PC-3 (cell line): Measurements from ENCODE around the gene EIF3M. TPM values are rescaled to one million over a fixed set of nuclear protein-coding genes. Genes with fewer than 3 reads are reported as not detected.

Source experiments
- ATAC-seq: fragments of 200-7000 bp; cut with Tn5 transposase; 2 replicates; pipeline ENCODE4 v1.9.1; 2020; ENCODE audit warnings: mild to moderate bottlenecking, moderate library complexity
- BruUV-seq: library from RNA; stranded (reverse); fragments of 400-500 nt; replicated peaks from 2 replicates; lab custom pipeline; 2021; lab: Mats Ljungman, UMichigan
- CTCF ChIA-PET: fragments of 300-600 bp; sonication (Branson Sonifier 250); formaldehyde crosslinking; loops from one replicate; lab custom pipeline; 2022; ENCODE audit warnings: antibody characterized with exemption; lab: Charles Lee
- POLR2A ChIA-PET: fragments of 300-600 bp; sonication (Branson Sonifier 250); formaldehyde crosslinking; loops from one replicate; lab custom pipeline; 2022; ENCODE audit warnings: antibody characterized with exemption; ENCODE audit not compliant: unreplicated experiment; lab: Charles Lee
- DNase-seq: peaks from one replicate; pipeline ENCODE4 v3.0.0-alpha.2; 2015
- H2AFZ ChIP-seq: fragments of 300-600 bp; sonication (generic); 2 replicates; pipeline ENCODE4 v1.6.0; 2016; ENCODE audit warnings: antibody characterized with exemption, low read length
- H3F3A ChIP-seq: fragments of 300-600 bp; sonication (generic); one replicate; pipeline ENCODE4 v1.6.0; 2017; ENCODE audit warnings: antibody characterized with exemption, low read length, control low read depth, mild to moderate bottlenecking; ENCODE audit not compliant: unreplicated experiment
- H3K27ac ChIP-seq: fragments of 300-600 bp; sonication (generic); 2 replicates; pipeline ENCODE4 v1.5.1; 2016; ENCODE audit warnings: mild to moderate bottlenecking, low read length
- H3K27me3 ChIP-seq: fragments of 300-600 bp; sonication (generic); 2 replicates; pipeline ENCODE4 v1.6.1; 2016; ENCODE audit warnings: low read length, mixed read lengths
- H3K36me3 ChIP-seq: fragments of 300-600 bp; sonication (generic); 2 replicates; pipeline ENCODE4 v1.6.1; 2016; ENCODE audit warnings: low read depth, mixed run types, low read length, mixed read lengths
- H3K4me1 ChIP-seq: fragments of 300-600 bp; sonication (generic); 2 replicates; pipeline ENCODE4 v1.5.1; 2016; ENCODE audit warnings: low read length; ENCODE audit not compliant: insufficient read depth
- H3K4me2 ChIP-seq: fragments of 300-600 bp; sonication (generic); 2 replicates; pipeline ENCODE4 v1.6.0; 2016; ENCODE audit warnings: low read length
- H3K4me3 ChIP-seq: fragments of 300-600 bp; sonication (generic); 2 replicates; pipeline ENCODE4 v1.5.1; 2016; ENCODE audit warnings: mild to moderate bottlenecking, low read length, mixed read lengths
- H3K79me2 ChIP-seq: fragments of 300-600 bp; sonication (generic); 2 replicates; pipeline ENCODE4 v1.6.1; 2017; ENCODE audit warnings: low read length, mixed read lengths
- H3K9ac ChIP-seq: fragments of 300-600 bp; sonication (generic); 2 replicates; pipeline ENCODE4 v1.6.0; 2016; ENCODE audit warnings: mild to moderate bottlenecking, low read length
- H3K9me2 ChIP-seq: fragments of 300-600 bp; sonication (generic); replicated peaks from 2 replicates; pipeline ENCODE4 v1.6.1; 2016; ENCODE audit warnings: mixed run types, low read length, mixed read lengths
- H3K9me3 ChIP-seq: fragments of 300-600 bp; sonication (generic); 2 replicates; pipeline ENCODE4 v1.6.1; 2016; ENCODE audit warnings: low read length, mixed read lengths
- H4K20me1 ChIP-seq: fragments of 300-600 bp; sonication (generic); 2 replicates; pipeline ENCODE4 v1.6.1; 2016; ENCODE audit warnings: low read length, mixed read lengths
- CTCF ChIP-seq: fragments of 300-600 bp; sonication (generic); conservative IDR thresholded peaks from 2 replicates; pipeline ENCODE4 v1.5.1; 2017; ENCODE audit warnings: antibody characterized with exemption, low read depth, mild to moderate bottlenecking, low read length
- EZH2 ChIP-seq: fragments of 300-600 bp; sonication (generic); IDR thresholded peaks from one replicate; pipeline ENCODE4 v1.6.1; 2017; ENCODE audit warnings: antibody characterized with exemption, mild to moderate bottlenecking, low read length; ENCODE audit not compliant: unreplicated experiment
- EZH2phosphoT487 ChIP-seq: fragments of 300-600 bp; sonication (generic); IDR thresholded peaks from 2 replicates; pipeline ENCODE4 v1.6.1; 2018; ENCODE audit warnings: mild to moderate bottlenecking, antibody characterized with exemption, low read length, borderline replicate concordance
- intact Hi-C: fragments of 100-400 bp; cut with micrococcal nuclease; formaldehyde crosslinking; loops from 2 replicates; pipeline ENCODE4 v1.9.0; 2023
- total RNA-seq: library from RNA; depleted of rRNA; stranded (reverse); fragments of >200 nt; gene quantifications from 2 replicates; pipeline ENCODE4 v1.2.3, GENCODE V29; 2014

EIF3M gene
- total RNA-seq, 1 experiment from 2014 or later = 369 TPM

GRCh38 chr11:32563600-32563959 lies 20.1 kb upstream of the EIF3M start:
- H3F3A ChIP-seq = no peaks in the 10 kb centered on the region
- no peaks in the 10 kb centered on the region for H4K20me1 ChIP-seq
- H3K9ac ChIP-seq = no peak overlapping the region
- H3K9me3 ChIP-seq = no peaks in the 10 kb centered on the region
- no peak overlapping the region for H2AFZ ChIP-seq
- no peak for ATAC-seq
- no peaks in the 10 kb centered on the region for H3K9me2 ChIP-seq
- H3K36me3 ChIP-seq = no peaks in the 10 kb centered on the region
- H3K4me1 ChIP-seq = no peaks in the 10 kb centered on the region
- H3K27ac ChIP-seq = no peak overlapping the region
- H3K4me3 ChIP-seq = no peak overlapping the region
- H3K79me2 ChIP-seq = no peaks in the 10 kb centered on the region
- no peak overlapping the region for H3K4me2 ChIP-seq
- no peaks in the 10 kb centered on the region for H3K27me3 ChIP-seq
- TF ChIP-seq EZH2phosphoT487 = no peak
- no peak for TF ChIP-seq EZH2
- TF ChIP-seq CTCF = no peak
- DNase-seq = no peak
- BruUV-seq = no TSS peak
- intact Hi-C loops = no loop called here
- CTCF ChIA-PET = no interaction called here
- POLR2A ChIA-PET = no interaction called here

- Histone ChIP-seq H2AFZ (no peak overlapping the region), H3K79me2 (no peaks in the 10 kb centered on the region), H3K4me3 (no peak overlapping the region), H3K27ac (no peak overlapping the region), H3K9me3 (no peaks in the 10 kb centered on the region), H3K36me3 (no peaks in the 10 kb centered on the region), H3F3A (no peaks in the 10 kb centered on the region), H4K20me1 (no peaks in the 10 kb centered on the region), H3K27me3 (no peaks in the 10 kb centered on the region), H3K9me2 (no peaks in the 10 kb centered on the region), H3K9ac (no peak overlapping the region), H3K4me2 (no peak overlapping the region), H3K4me1 (no peaks in the 10 kb centered on the region)
- DNase-seq (no peak), ATAC-seq (no peak)
- POLR2A ChIA-PET = no interaction called here
- CTCF ChIA-PET = no interaction called here
- no TSS peak for BruUV-seq
- intact Hi-C loops = no loop called here
- TF ChIP-seq EZH2 (no peak), CTCF (no peak), EZH2phosphoT487 (no peak)
Measured at GRCh38 chr11:32566517-32566916, 17.1 kb upstream of the EIF3M start.

GRCh38 chr11:32567154-32567553 lies 16.5 kb upstream of the EIF3M start:
- H3K79me2 ChIP-seq = no peaks in the 10 kb centered on the region
- TF ChIP-seq EZH2phosphoT487 = no peak
- BruUV-seq = no TSS peak
- no peaks in the 10 kb centered on the region for H3F3A ChIP-seq
- H2AFZ ChIP-seq = no peak overlapping the region
- H3K9me3 ChIP-seq = no peaks in the 10 kb centered on the region
- intact Hi-C loops = no loop called here
- ChIA-PET POLR2A (no interaction called here), CTCF (no interaction called here)
- no peak overlapping the region for H3K9ac ChIP-seq
- no peaks in the 10 kb centered on the region for H3K27me3 ChIP-seq
- H3K4me3 ChIP-seq = no peak overlapping the region
- no peak overlapping the region for H3K27ac ChIP-seq
- no peaks in the 10 kb centered on the region for H3K9me2 ChIP-seq
- no peaks in the 10 kb centered on the region for H4K20me1 ChIP-seq
- no peaks in the 10 kb centered on the region for H3K4me1 ChIP-seq
- no peak overlapping the region for H3K4me2 ChIP-seq
- DNase-seq (no peak), ATAC-seq (no peak)
- no peaks in the 10 kb centered on the region for H3K36me3 ChIP-seq
